Measurements from ENCODE around the gene GORAB. TPM values are rescaled to one million over a fixed set of nuclear protein-coding genes. Genes with fewer than 3 reads are reported as not detected.

GORAB gene
- total and polyA plus RNA-seq, 2 donors from 2014 or later, result 5.8 to 13.6 TPM

- H3K27me3 ChIP-seq (ENCODE audit: control insufficient read depth, insufficient read depth, low read length), result no peaks in the 10 kb centered on the region
- H3K4me3 ChIP-seq (ENCODE audit: low read length in 3 of 3), result no peak overlapping the region
- DNase-seq, result no peak
- no peaks in the 10 kb centered on the region for H3K9me3 ChIP-seq (ENCODE audit: control insufficient read depth in 2 of 3, insufficient read depth in 1 of 3, low read length in 3 of 3)
- H3K27ac ChIP-seq (ENCODE audit: low read depth in 2 of 2, low read length in 2 of 2), result no peak overlapping the region
- intact Hi-C loops (cut with DNase I), result no loop called here
- FAIRE-seq, result no peak
- peaks cover 0 to 10% (median 0%) of the 10 kb centered on the region in 3 donors for H3K4me1 ChIP-seq (ENCODE audit: control insufficient read depth in 2 of 3, insufficient read depth in 2 of 3, low read depth in 1 of 3, low read length in 3 of 3)
- no peak overlapping the region for H3K9ac ChIP-seq (ENCODE audit: low read length in 3 of 3)
- no peaks in the 10 kb centered on the region for H3K36me3 ChIP-seq (ENCODE audit: control insufficient read depth in 2 of 3, insufficient read depth in 3 of 3, low read length in 3 of 3)
- TF ChIP-seq CTCF (IDR thresholded peaks at IDR 0.05; ENCODE audit: borderline replicate concordance, extremely low read depth, insufficient read depth), result no peak
Observed at GRCh38 chr1:170534626-170535147, 2.7 kb downstream of the GORAB start.

GRCh38 chr1:170535418-170535817 lies 3.5 kb downstream of the GORAB start:
- DNase-seq (no peak), FAIRE-seq (no peak)
- Histone ChIP-seq H3K4me1 (ENCODE audit: control insufficient read depth in 2 of 3, insufficient read depth in 2 of 3, low read depth in 1 of 3, low read length in 3 of 3) (peaks cover 0 to 10% (median 0%) of the 10 kb centered on the region in 3 donors), H3K4me3 (ENCODE audit: low read length in 3 of 3) (no peak overlapping the region), H3K36me3 (ENCODE audit: control insufficient read depth in 2 of 3, insufficient read depth in 3 of 3, low read length in 3 of 3) (no peaks in the 10 kb centered on the region), H3K9me3 (ENCODE audit: control insufficient read depth in 2 of 3, insufficient read depth in 1 of 3, low read length in 3 of 3) (no peaks in the 10 kb centered on the region), H3K27ac (ENCODE audit: low read depth in 2 of 2, low read length in 2 of 2) (no peak overlapping the region), H3K27me3 (ENCODE audit: control insufficient read depth, insufficient read depth, low read length) (no peaks in the 10 kb centered on the region), H3K9ac (ENCODE audit: low read length in 3 of 3) (no peak overlapping the region)
- intact Hi-C loops (cut with DNase I), result no loop called here
- no peak for TF ChIP-seq CTCF (IDR thresholded peaks at IDR 0.05; ENCODE audit: borderline replicate concordance, extremely low read depth, insufficient read depth)

- no peak overlapping the region for H3K27ac ChIP-seq (ENCODE audit: low read depth in 2 of 2, low read length in 2 of 2)
- no peak for TF ChIP-seq CTCF (IDR thresholded peaks at IDR 0.05; ENCODE audit: borderline replicate concordance, extremely low read depth, insufficient read depth)
Observed at GRCh38 chr1:170536924-170537551, 5.1 kb downstream of the GORAB start.

More at GRCh38 chr1:170536924-170537551, 5.1 kb downstream of the GORAB start:
- Histone ChIP-seq H3K9ac (ENCODE audit: low read length in 3 of 3) (no peak overlapping the region), H3K4me3 (ENCODE audit: low read length in 3 of 3) (no peak overlapping the region), H3K36me3 (ENCODE audit: control insufficient read depth in 2 of 3, insufficient read depth in 3 of 3, low read length in 3 of 3) (peaks cover 0 to 3% (median 0%) of the 10 kb centered on the region in 3 donors), H3K4me1 (ENCODE audit: control insufficient read depth in 2 of 3, insufficient read depth in 2 of 3, low read depth in 1 of 3, low read length in 3 of 3) (peaks cover 0 to 10% (median 0%) of the 10 kb centered on the region in 3 donors), H3K27me3 (ENCODE audit: control insufficient read depth, insufficient read depth, low read length) (no peaks in the 10 kb centered on the region), H3K9me3 (ENCODE audit: control insufficient read depth in 2 of 3, insufficient read depth in 1 of 3, low read length in 3 of 3) (no peaks in the 10 kb centered on the region)
- DNase-seq (no peak), FAIRE-seq (no peak)
- intact Hi-C loops (cut with DNase I), result no loop called here

Measured in kidney (tissue), 14 donors.